K562 (cell line): ENCODE measurements around the gene PPP1R10. TPM values are rescaled to one million over a fixed set of nuclear protein-coding genes. Genes with fewer than 3 reads are reported as not detected.

Experiments used
- AFF1 ChIP-seq, 2 experiments: fragments of 450-650 bp; IDR thresholded peaks; 2 replicates each; pipeline ENCODE4 v1.6.1; 2018; ENCODE audit warnings: mild to moderate bottlenecking in 2 of 2, low read depth in 1 of 2; ENCODE audit not compliant: partially characterized antibody in 2 of 2
- BMI1 ChIP-seq: fragments of 150-350 bp; IDR thresholded peaks from 2 replicates; pipeline ENCODE4 v1.6.1; 2014; ENCODE audit warnings: low read length
- GTF3C2 ChIP-seq: IDR thresholded peaks from 3 replicates; pipeline ENCODE4 v1.6.1; 2011; ENCODE audit warnings: borderline replicate concordance, mild to moderate bottlenecking, moderate library complexity; ENCODE audit not compliant: insufficient read length; ENCODE audit errors: extremely low read depth
- HMBOX1 ChIP-seq: sonication (generic); IDR thresholded peaks from 2 replicates; pipeline ENCODE4 v1.6.1; 2016
- KAT8 ChIP-seq: fragments of 450-650 bp; IDR thresholded peaks from 2 replicates; pipeline ENCODE4 v1.6.1; 2016; ENCODE audit warnings: low read depth, mild to moderate bottlenecking
- NBN ChIP-seq: fragments of 450-650 bp; IDR thresholded peaks from 2 replicates; pipeline ENCODE4 v1.6.1; 2016; ENCODE audit warnings: low read depth, mild to moderate bottlenecking
- NCOA1 ChIP-seq: fragments of 450-650 bp; IDR thresholded peaks from 2 replicates; pipeline ENCODE4 v1.6.1; 2016; ENCODE audit warnings: low read depth
- NFE2L1 ChIP-seq: fragments of 450-650 bp; IDR thresholded peaks from 2 replicates; pipeline ENCODE4 v1.6.1; 2016; ENCODE audit warnings: missing genetic modification characterization, low read depth, mild to moderate bottlenecking, missing compliant biosample characterization, moderate library complexity, borderline replicate concordance
- RFX7 ChIP-seq: fragments of 250-450 bp; sonication (Bioruptor Pico); IDR thresholded peaks from 2 replicates; pipeline ENCODE4 v1.5.1; 2021; ENCODE audit warnings: mild to moderate bottlenecking
- TGIF2 ChIP-seq: sonication (generic); formaldehyde crosslinking; IDR thresholded peaks from 2 replicates; pipeline ENCODE4 v1.8.1; 2022; ENCODE audit warnings: mild to moderate bottlenecking, missing genetic modification reagents, moderate library complexity
- ZBTB8A ChIP-seq: fragments of 450-650 bp; IDR thresholded peaks from 2 replicates; pipeline ENCODE4 v1.6.1; 2018; ENCODE audit warnings: mild to moderate bottlenecking, moderate library complexity; ENCODE audit not compliant: partially characterized antibody
- ZNF431 ChIP-seq: sonication (generic); formaldehyde crosslinking; IDR thresholded peaks from 2 replicates; pipeline ENCODE4 v1.8.0; 2022; ENCODE audit warnings: mild to moderate bottlenecking, missing genetic modification reagents
- ZNF561 ChIP-seq: fragments of 450-650 bp; formaldehyde crosslinking; conservative IDR thresholded peaks from 2 replicates; pipeline ENCODE4 v1.4.0; 2020; ENCODE audit warnings: mild to moderate bottlenecking, moderate library complexity
- ZNF764 ChIP-seq: fragments of 250-450 bp; sonication (Bioruptor Pico); IDR thresholded peaks from 2 replicates; pipeline ENCODE4 v1.4.0; 2020; ENCODE audit warnings: low read depth, mild to moderate bottlenecking, moderate library complexity
- polyA plus RNA-seq, 8 experiments: library from polyadenylated mRNA; depleted of rRNA in 4 of 8; stranded (reverse) in 5 of 8; unstranded in 3 of 8; fragments of >200 nt; fragmentation: Nextera tagmentation in 2 of 8; fragmentation: Illumina TruSeq in 1 of 8; extraction: Ambion mirVana in 2 of 8; extraction: Trizol in 1 of 8; gene quantifications; 2 replicates each; pipeline versions ENCODE4 v1.2.1 to v1.2.3, GENCODE V29; 2011 to 2014; ENCODE audit warnings: inconsistent platforms in 1 of 8, missing spikeins in 1 of 8
- total RNA-seq, 7 experiments: library from RNA; depleted of rRNA in 6 of 7; stranded (reverse); fragments of >200 nt in 6 of 7; fragmentation: Illumina TruSeq in 2 of 7; extraction: Trizol in 2 of 7; gene quantifications; 2 replicates each; pipeline versions ENCODE4 v1.2.1 to v1.2.3, GENCODE V29; 2011 to 2021; ENCODE audit warnings: low replicate concordance in 1 of 7

PPP1R10 gene
- total and polyA plus RNA-seq, 9 of the 15 experiments (the other 6 are each of a cell fraction or from before 2014, with no cell fraction given) = 14.1 to 65.5 (median 32.6) TPM

GRCh38 chr6:30615219-30615957, 1.7 kb downstream of the PPP1R10 start (continued):
- no peak for TF ChIP-seq GTF3C2
- no peak for TF ChIP-seq NCOA1
- no peak; the same call in 1 of the 2 replicates for TF ChIP-seq ZNF431
- TF ChIP-seq KAT8 = no peak
- no peak for TF ChIP-seq ZNF764
- peak; percentile 45 for TF ChIP-seq ZBTB8A
- no peak for TF ChIP-seq BMI1
- no peak; the same call in 1 of the 2 replicates for TF ChIP-seq ZNF561 (CRISPR knock-in tag)
- TF ChIP-seq AFF1 (IDR thresholded peaks at IDR 0.05; ENCODE audit: low read depth in 1 of 2, partially characterized antibody in 2 of 2) = peak; percentile 82 to 89
- no peak for TF ChIP-seq HMBOX1
- TF ChIP-seq NBN = peak; percentile 3
- TF ChIP-seq RFX7 (CRISPR knock-in tag) = peak; percentile 79
- TF ChIP-seq TGIF2 (CRISPR knock-in tag) = peak; percentile 67; the same call in 1 of the 2 replicates
- TF ChIP-seq NFE2L1 (tag) = no peak
